Gastroesophageal sphincter (tissue), 3 donors: ENCODE results near the gene SIRT1.
"Not testable (repeated sequence)": the region's sequence is repeated elsewhere in the genome, so short reads cannot be mapped to it uniquely, and the experiment has no call there.

Experiments
- CTCF ChIP-seq, 4 experiments: fragments of 200-600 bp in 2 of 4; fragments of 450-650 bp in 2 of 4; sonication (generic) in 1 of 4; IDR thresholded peaks; one replicate each; pipeline ENCODE4 v1.5.1; 2017 to 2019; ENCODE audit warnings: antibody characterized with exemption in 4 of 4, mild to moderate bottlenecking in 2 of 4, moderate library complexity in 2 of 4
- EP300 ChIP-seq: sonication (generic); formaldehyde crosslinking; IDR thresholded peaks from one replicate; pipeline ENCODE4 v1.6.1; 2017; ENCODE audit warnings: antibody characterized with exemption, mild to moderate bottlenecking
- POLR2A ChIP-seq, 2 donors: fragments of 450-650 bp; IDR thresholded peaks; one replicate each; pipeline ENCODE4 v1.6.1; 2017; ENCODE audit warnings: antibody characterized with exemption in 2 of 2, mild to moderate bottlenecking in 2 of 2, moderate library complexity in 1 of 2
- POLR2AphosphoS5 ChIP-seq: sonication (generic); formaldehyde crosslinking; IDR thresholded peaks from one replicate; pipeline ENCODE4 v1.6.1; 2017; ENCODE audit warnings: antibody characterized with exemption

- TF ChIP-seq CTCF (IDR thresholded peaks at IDR 0.05); POLR2A (IDR thresholded peaks at IDR 0.05); POLR2AphosphoS5; EP300: not testable (repeated sequence)
These were observed 7.0 kb upstream of the SIRT1 start for GRCh38 chr10:67877421-67877820.
